ENCODE results near the gene ZNRF3. TPM values are rescaled to one million over a fixed set of nuclear protein-coding genes. Genes with fewer than 3 reads are reported as not detected.

The ZNRF3 gene
- total and polyA plus RNA-seq, 11 donors, result 1.8 to 9.2 (median 6.2) TPM

GRCh38 chr22:29012952-29013351 is 129.6 kb downstream of the ZNRF3 start:
- no peak for ATAC-seq
- Histone ChIP-seq H3K4me1 (peaks cover 0 to 42% (median 17%) of the 10 kb centered on the region in 12 donors), H3K9me3 (no peaks in the 10 kb centered on the region), H3K36me3 (no peaks in the 10 kb centered on the region), H3K27me3 (no peaks in the 10 kb centered on the region), H3K27ac (no peak overlapping the region), H3K4me3 (no peak overlapping the region)
- DNase-seq, result no peak
- TF ChIP-seq, protein P1, sequence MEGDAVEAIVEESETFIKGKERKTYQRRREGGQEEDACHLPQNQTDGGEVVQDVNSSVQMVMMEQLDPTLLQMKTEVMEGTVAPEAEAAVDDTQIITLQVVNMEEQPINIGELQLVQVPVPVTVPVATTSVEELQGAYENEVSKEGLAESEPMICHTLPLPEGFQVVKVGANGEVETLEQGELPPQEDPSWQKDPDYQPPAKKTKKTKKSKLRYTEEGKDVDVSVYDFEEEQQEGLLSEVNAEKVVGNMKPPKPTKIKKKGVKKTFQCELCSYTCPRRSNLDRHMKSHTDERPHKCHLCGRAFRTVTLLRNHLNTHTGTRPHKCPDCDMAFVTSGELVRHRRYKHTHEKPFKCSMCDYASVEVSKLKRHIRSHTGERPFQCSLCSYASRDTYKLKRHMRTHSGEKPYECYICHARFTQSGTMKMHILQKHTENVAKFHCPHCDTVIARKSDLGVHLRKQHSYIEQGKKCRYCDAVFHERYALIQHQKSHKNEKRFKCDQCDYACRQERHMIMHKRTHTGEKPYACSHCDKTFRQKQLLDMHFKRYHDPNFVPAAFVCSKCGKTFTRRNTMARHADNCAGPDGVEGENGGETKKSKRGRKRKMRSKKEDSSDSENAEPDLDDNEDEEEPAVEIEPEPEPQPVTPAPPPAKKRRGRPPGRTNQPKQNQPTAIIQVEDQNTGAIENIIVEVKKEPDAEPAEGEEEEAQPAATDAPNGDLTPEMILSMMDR (IDR thresholded peaks at IDR 0.05), result no peak
- no peak for TF ChIP-seq POLR2A (IDR thresholded peaks at IDR 0.05)
- 93 to 96% (median 96%) methylated on average over 4 of the region's 4 CpGs for WGBS, 4 donors
- intact Hi-C loops (cut with DNase I), result loop anchor here in 1 of 10 donors (5.0 kb wide), 1 partner anchor 1856 kb away; no protein-coding TSS in a partner anchor

DNA sequence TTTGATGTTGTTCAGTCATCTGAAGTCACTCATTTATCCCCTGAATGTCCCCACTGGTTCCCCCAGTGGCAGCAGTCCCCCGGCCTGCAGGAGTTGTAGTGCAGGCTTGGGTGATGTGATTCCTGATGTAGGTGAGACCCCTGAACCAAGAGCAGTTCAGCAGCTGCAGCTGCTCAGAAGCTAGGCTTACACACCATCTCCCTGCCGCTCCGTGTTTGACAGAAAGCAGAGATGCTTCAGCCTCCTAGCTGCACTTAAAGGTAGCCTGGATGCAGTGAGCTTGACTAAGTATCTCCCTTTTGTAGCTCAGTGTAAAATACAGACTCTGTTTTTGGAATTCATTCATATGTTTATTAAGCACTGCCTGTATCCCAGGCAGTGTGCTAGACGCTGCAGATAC is 130.9 kb downstream of the ZNRF3 start:
- ATAC-seq, result no peak
- H3K4me3 ChIP-seq, result no peak overlapping the region
- no peak overlapping the region for H3K27ac ChIP-seq
- no peaks in the 10 kb centered on the region for H3K36me3 ChIP-seq
- H3K27me3 ChIP-seq, result no peaks in the 10 kb centered on the region
- H3K4me1 ChIP-seq, result peaks cover 0 to 34% (median 10%) of the 10 kb centered on the region in 12 donors
- no peaks in the 10 kb centered on the region for H3K9me3 ChIP-seq
- TF ChIP-seq, protein P1 (IDR thresholded peaks at IDR 0.05), result no peak
- TF ChIP-seq POLR2A (IDR thresholded peaks at IDR 0.05), result no peak
- WGBS, 4 donors, result 85 to 91% (median 89%) methylated on average over 4 of the region's 4 CpGs
- intact Hi-C loops (cut with DNase I), result loop anchor here in 1 of 10 donors (5.0 kb wide), 1 partner anchor 1857 kb away; no protein-coding TSS in a partner anchor
- no peak for DNase-seq

GRCh38 chr22:29014773-29015172 is 131.4 kb downstream of the ZNRF3 start:
- Histone ChIP-seq H3K27ac (no peak overlapping the region), H3K4me3 (no peak overlapping the region), H3K36me3 (no peaks in the 10 kb centered on the region), H3K27me3 (no peaks in the 10 kb centered on the region), H3K4me1 (peaks cover 0 to 29% (median 8%) of the 10 kb centered on the region in 12 donors), H3K9me3 (no peaks in the 10 kb centered on the region)
- DNase-seq, result no peak
- TF ChIP-seq POLR2A (IDR thresholded peaks at IDR 0.05), result no peak
- TF ChIP-seq, protein P1 (IDR thresholded peaks at IDR 0.05), result no peak
- 86 to 97% (median 89%) methylated on average over 4 of the region's 4 CpGs for WGBS, 4 donors
- no peak for ATAC-seq
- intact Hi-C loops (cut with DNase I), result loop anchor here in 1 of 10 donors (5.0 kb wide), 1 partner anchor 1857 kb away; no protein-coding TSS in a partner anchor

GRCh38 chr22:29016067-29016938 is 132.9 kb downstream of the ZNRF3 start:
- no peak for TF ChIP-seq POLR2A (IDR thresholded peaks at IDR 0.05)
- TF ChIP-seq, protein P1 (IDR thresholded peaks at IDR 0.05), result no peak
- no peaks in the 10 kb centered on the region for H3K27me3 ChIP-seq
- 88 to 91% (median 90%) methylated on average over 3 of the region's 3 CpGs for WGBS, 4 donors
- no peak overlapping the region for H3K27ac ChIP-seq
- ATAC-seq, result no peak
- H3K4me3 ChIP-seq, result no peak overlapping the region
- no peaks in the 10 kb centered on the region for H3K9me3 ChIP-seq
- peaks cover 0 to 22% (median 6%) of the 10 kb centered on the region in 12 donors for H3K4me1 ChIP-seq
- intact Hi-C loops (cut with DNase I), result no loop called here
- no peaks in the 10 kb centered on the region for H3K36me3 ChIP-seq
- DNase-seq, result no peak
